Activated naive CD4-positive, alpha-beta T cell treated with anti-CD3 and anti-CD28 coated beads, Interleukin-2, amount 50 U/mL, for 72 hours (primary cell): ENCODE results near the gene ARL10. TPM values are rescaled to one million over a fixed set of nuclear protein-coding genes. Genes with fewer than 3 reads are reported as not detected.

ENCODE experiments used
- ATAC-seq, 2 donors: fragments of 150-1000 bp; cut with Tn5 transposase; 2 replicates each; pipeline ENCODE4 v1.10.0; 2021; ENCODE audit warnings: mild to moderate bottlenecking in 2 of 2, moderate library complexity in 2 of 2
- DNase-seq, 2 donors: peaks; one replicate each; pipeline ENCODE4 v3.0.0; 2021 to 2022; ENCODE audit warnings: low spot score in 2 of 2
- H3K27ac Mint-ChIP-seq, 2 donors: one replicate each; pipeline ENCODE4 v1.8.0; 2022; ENCODE audit warnings: mild to moderate bottlenecking in 2 of 2, mixed read lengths in 2 of 2
- H3K36me3 Mint-ChIP-seq, 2 donors: one replicate each; pipeline ENCODE4 v1.8.0; 2022; ENCODE audit warnings: mixed read lengths in 2 of 2
- H3K9me3 Mint-ChIP-seq, 2 donors: one replicate each; pipeline ENCODE4 v1.8.0; 2022; ENCODE audit warnings: mixed read lengths in 2 of 2
- total RNA-seq, 2 donors: library from RNA; stranded (reverse); gene quantifications; one replicate each; pipeline ENCODE4 v1.2.3, GENCODE V29; 2022

ARL10 gene
- 10 to 100 TPM in 1 of 2 donors, 1 to 10 TPM in 1; 3.1 to 19.1 TPM for total RNA-seq

- ATAC-seq (peak; percentile 19 to 57), DNase-seq (peak; percentile 65 to 67)
- no peaks in the 10 kb centered on the region for H3K9me3 Mint-ChIP-seq
- peak within 1 kb of the TSS; percentile 56 to 65 for H3K27ac Mint-ChIP-seq
- peaks cover 0 to 17% of the 10 kb centered on the region in 2 donors for H3K36me3 Mint-ChIP-seq
Observed at GRCh38 chr5:176365351-176366231, at the start of gene ARL10. Gene ARL10 (plus strand): TSS chr5:176365487. CDS start chr5:176365564, 77 bp downstream.

DNA sequence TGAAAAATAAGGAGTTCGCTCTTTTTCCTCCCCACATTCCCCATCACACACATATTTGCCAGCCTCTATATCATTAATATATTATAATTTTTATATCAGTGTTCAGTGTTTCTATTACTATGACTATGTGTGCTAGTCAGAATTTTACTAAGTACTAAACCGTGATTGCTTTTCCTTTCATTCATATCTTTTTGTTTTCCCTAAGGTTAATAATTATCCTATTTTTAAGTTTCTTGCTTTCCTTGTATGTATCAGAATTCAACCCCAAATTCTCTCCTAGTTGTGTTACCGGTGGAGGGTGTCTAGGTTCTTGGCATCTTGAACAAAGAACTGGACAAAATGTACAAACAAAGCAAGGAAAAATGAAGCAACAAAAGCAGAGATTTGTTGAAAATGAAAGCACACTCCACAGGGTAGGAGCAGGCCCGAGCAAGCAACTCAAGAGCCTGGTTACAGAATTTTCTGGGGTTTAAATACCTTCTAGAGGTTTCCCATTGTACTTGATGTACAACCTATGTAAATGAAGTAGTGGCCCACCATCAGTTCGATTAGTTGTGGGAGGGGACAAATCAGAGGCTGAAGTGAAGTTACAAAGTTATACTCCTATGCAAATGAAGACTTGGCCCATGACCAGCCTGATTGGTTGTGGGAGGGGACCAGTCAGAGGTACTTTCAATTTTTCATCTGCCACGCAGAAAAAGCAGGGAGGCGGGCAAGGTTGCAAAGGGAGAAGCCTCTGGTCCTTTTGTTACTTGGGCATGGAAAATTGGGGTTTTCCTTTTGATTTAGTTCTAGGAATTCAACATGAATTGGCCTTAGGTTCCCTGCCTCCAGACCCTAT is 47.5 kb upstream of the ARL10 start:
- DNase-seq (no peak), ATAC-seq (no peak)
- Mint-ChIP-seq H3K9me3 (no peaks in the 10 kb centered on the region), H3K36me3 (no peaks in the 10 kb centered on the region), H3K27ac (no peak overlapping the region)

DNA sequence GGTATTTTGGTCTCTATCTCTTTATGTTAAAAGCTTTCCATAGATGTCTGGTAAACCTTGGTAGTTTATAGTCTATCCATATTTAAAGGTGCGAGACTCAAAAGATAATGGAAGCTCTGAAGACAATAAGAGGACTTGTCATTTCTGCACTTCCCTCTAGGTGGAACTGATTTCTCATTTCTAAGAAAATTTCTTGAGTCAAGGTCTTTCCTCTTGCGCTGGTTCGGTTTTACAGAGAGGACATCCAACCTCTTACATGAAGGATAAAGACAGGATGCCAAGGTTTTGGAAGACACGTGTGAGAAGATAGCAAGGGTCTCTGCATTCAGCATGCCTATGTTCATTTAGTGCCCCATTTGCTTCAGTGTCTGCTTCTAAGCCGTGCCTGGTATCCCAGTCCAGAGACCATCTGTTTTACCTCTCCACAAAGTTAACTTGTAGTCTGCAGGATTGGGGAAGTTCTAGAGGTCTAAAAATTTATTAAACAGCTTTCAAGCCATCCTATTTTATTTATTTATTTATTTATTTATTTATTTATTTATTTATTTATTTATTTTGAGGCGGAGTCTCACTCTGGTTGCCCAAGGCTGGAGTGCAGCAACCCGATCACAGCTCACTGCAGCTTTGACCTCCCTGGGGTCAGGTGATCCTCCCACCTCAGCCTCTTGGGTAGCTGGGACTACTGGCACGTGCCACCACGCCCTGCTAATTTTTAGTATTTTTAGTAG is 45.3 kb upstream of the ARL10 start:
- ATAC-seq (no peak), DNase-seq (no peak)
- no peak overlapping the region for H3K27ac Mint-ChIP-seq
- no peaks in the 10 kb centered on the region for H3K36me3 Mint-ChIP-seq
- no peaks in the 10 kb centered on the region for H3K9me3 Mint-ChIP-seq

- H3K36me3 Mint-ChIP-seq, result no peaks in the 10 kb centered on the region
- no peaks in the 10 kb centered on the region for H3K9me3 Mint-ChIP-seq
- H3K27ac Mint-ChIP-seq, result no peak overlapping the region
- DNase-seq (no peak), ATAC-seq (no peak)
Observed at GRCh38 chr5:176320577-176320976, 44.7 kb upstream of the ARL10 start.

- Mint-ChIP-seq H3K36me3 (peaks cover 17 to 27% of the 10 kb centered on the region in 2 donors), H3K9me3 (peaks cover 0 to 5% of the 10 kb centered on the region in 2 donors), H3K27ac (peak overlapping the region in 1 of 2 donors; percentile 51)
- DNase-seq (no peak), ATAC-seq (no peak)
Observed at GRCh38 chr5:176334031-176334770, 31.1 kb upstream of the ARL10 start.

GRCh38 chr5:176337913-176338312 is 27.4 kb upstream of the ARL10 start:
- ATAC-seq (no peak), DNase-seq (no peak)
- peaks cover 0 to 5% of the 10 kb centered on the region in 2 donors for H3K9me3 Mint-ChIP-seq
- H3K27ac Mint-ChIP-seq, result no peak overlapping the region
- peaks cover 17 to 22% of the 10 kb centered on the region in 2 donors for H3K36me3 Mint-ChIP-seq

GRCh38 chr5:176339304-176339703 is 26.0 kb upstream of the ARL10 start:
- DNase-seq, result no peak
- Mint-ChIP-seq H3K27ac (no peak overlapping the region), H3K9me3 (no peaks in the 10 kb centered on the region), H3K36me3 (peaks cover 8 to 13% of the 10 kb centered on the region in 2 donors)
- ATAC-seq, result no peak

DNA sequence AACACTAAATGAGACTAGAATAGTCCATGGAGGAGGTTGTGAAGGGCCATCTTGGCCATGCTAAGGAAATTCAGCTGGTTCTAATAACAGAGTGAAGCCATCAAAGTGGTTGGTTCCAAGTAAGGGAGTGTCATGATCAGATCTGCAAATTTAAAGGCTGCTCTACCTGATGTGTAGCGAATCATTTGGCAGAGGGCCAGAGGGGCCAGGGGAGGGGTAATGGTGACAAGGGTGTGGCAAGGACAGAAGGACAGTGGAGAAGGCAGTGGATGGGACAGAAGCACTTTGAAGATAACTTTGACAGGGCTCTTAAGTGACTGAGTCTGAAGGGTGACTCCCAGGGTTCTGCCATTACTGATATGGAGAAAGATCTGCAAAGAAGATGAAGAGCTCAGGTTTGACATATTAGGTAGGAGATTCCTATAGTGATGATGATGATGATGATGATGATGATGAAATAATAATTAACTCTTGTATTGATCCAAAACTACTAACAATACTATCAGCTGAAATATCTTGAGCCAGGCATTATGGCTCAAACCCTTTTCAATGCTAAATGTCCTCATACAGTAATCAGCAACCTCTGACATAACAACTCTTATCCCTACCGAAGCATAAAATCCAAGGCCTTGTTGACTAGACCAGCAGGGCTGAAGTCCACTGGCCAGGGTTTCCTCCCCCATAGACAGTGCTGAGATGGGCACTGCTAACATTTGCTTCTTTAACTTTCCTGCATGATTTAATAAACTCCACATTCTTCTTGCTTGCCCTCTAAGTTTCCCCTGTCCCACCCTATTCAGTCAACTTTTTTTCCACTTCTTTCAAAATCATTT is 23.7 kb upstream of the ARL10 start:
- DNase-seq (no peak), ATAC-seq (no peak)
- Mint-ChIP-seq H3K27ac (no peak overlapping the region), H3K36me3 (peaks cover 5 to 7% of the 10 kb centered on the region in 2 donors), H3K9me3 (no peaks in the 10 kb centered on the region)

DNA sequence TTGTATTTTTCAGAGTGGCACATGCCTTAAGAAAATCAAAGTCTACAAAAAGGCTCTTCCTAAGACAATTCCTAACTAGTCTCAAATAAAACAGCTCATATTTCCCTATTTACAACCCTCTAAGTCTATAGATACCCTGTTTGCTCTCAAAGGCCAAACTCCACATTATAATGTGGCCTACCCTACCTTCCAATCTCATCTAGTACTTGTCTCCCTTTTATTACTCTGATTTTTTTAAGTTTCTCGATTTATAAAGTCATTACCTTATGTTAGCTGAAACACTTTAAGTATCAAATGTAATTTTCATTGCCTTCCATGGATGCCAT is 23.2 kb upstream of the ARL10 start:
- Mint-ChIP-seq H3K9me3 (no peaks in the 10 kb centered on the region), H3K36me3 (peaks cover 0 to 7% of the 10 kb centered on the region in 2 donors), H3K27ac (no peak overlapping the region)
- ATAC-seq (no peak), DNase-seq (no peak)

- no peaks in the 10 kb centered on the region for H3K9me3 Mint-ChIP-seq
- H3K27ac Mint-ChIP-seq, result no peak overlapping the region
- H3K36me3 Mint-ChIP-seq, result peaks cover 0 to 2% of the 10 kb centered on the region in 2 donors
- ATAC-seq (no peak), DNase-seq (no peak)
Observed at GRCh38 chr5:176342766-176343458, 22.4 kb upstream of the ARL10 start.

- H3K9me3 Mint-ChIP-seq, result no peaks in the 10 kb centered on the region
- DNase-seq (no peak), ATAC-seq (no peak)
- no peak overlapping the region for H3K27ac Mint-ChIP-seq
- peaks cover 5 to 11% of the 10 kb centered on the region in 2 donors for H3K36me3 Mint-ChIP-seq
Observed at GRCh38 chr5:176350416-176350815, 14.9 kb upstream of the ARL10 start.

- ATAC-seq, result no peak
- Mint-ChIP-seq H3K27ac (peak overlapping the region; percentile 14 to 70), H3K9me3 (no peaks in the 10 kb centered on the region), H3K36me3 (peaks cover 5 to 14% of the 10 kb centered on the region in 2 donors)
- no peak for DNase-seq
Observed at GRCh38 chr5:176352116-176352878, 13.0 kb upstream of the ARL10 start.

- Mint-ChIP-seq H3K27ac (peak overlapping the region in 1 of 2 donors; percentile 46), H3K9me3 (no peaks in the 10 kb centered on the region), H3K36me3 (peaks cover 5 to 25% of the 10 kb centered on the region in 2 donors)
- no peak for DNase-seq
- no peak for ATAC-seq
Observed at GRCh38 chr5:176353533-176353932, 11.8 kb upstream of the ARL10 start.
